DMS79 (cell line): ENCODE results near the gene EGFLAM.
"Not testable (repeated sequence)": the region's sequence is repeated elsewhere in the genome, so short reads cannot be mapped to it uniquely, and the experiment has no call there.

ENCODE experiments used
- DNase-seq: peaks from one replicate; lab custom pipeline; 2025; lab: John Stamatoyannopoulos, UW

The EGFLAM gene

DNA sequence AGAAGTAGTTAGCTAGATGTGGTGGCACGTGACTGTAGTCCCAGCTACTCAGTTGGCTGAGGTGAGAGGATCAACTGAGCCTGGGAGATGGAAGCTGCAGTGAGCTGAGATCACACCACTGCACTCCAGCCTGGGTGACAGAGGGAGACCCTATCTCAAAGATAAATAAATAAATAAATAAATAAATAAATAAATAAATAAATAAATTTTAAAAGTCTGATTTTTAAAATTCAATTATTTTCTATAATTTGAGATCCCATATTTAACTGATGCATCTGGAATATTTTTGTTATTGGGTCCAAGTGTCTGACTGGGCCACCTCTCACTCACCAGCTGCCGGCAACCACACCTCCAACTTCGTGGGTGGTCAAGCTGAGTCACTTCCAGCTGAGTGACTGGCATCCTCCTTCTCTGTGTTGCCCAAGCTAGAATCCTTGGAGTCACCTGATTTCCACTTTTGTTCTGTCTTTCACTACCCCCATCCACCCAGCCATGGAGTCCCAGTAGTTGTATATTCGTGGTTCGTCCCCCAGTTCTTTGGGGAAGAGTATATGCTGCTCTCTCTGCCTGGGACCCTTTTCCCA lies 70.9 kb downstream of the EGFLAM start:
- DNase-seq, result no peak

DNA sequence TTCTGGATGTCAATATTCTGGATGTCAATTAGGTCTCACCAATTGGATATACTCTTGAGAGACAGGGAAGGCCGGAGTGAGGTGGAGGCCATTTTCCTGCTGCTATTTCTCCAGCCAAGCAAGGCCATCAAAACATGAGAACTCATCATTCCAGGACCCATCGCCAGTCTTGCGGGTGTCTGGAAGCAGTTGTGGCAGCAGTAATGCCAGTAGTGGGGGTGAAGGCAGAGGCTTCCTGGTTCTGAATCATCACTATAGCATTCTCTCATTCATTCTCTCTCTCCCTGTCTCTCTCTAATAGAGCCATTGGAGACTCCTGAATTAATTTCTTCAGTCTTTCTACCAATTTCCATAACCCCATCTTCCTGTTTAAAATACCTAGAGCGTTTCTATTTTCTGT lies 71.8 kb downstream of the EGFLAM start:
- DNase-seq, result no peak

DNA sequence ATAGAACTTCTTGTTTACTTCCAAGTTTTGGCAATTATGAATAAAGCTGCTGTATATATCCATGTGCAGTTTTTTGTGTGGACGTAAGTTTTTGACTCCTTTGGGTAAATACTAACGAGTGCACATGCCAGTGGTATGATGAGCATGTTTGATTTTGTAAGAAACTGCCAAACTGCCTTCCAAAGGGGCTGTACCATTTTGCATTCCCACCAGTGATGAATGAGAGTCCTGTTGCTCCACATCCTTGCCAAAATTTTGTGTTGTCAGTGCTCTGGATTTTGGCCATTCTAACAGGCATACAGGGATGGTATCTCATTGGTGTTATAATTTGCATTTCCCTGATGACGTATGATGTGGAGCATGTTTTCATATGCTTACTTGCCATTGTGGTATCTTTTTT lies 73.5 kb downstream of the EGFLAM start:
- no peak for DNase-seq

DNA sequence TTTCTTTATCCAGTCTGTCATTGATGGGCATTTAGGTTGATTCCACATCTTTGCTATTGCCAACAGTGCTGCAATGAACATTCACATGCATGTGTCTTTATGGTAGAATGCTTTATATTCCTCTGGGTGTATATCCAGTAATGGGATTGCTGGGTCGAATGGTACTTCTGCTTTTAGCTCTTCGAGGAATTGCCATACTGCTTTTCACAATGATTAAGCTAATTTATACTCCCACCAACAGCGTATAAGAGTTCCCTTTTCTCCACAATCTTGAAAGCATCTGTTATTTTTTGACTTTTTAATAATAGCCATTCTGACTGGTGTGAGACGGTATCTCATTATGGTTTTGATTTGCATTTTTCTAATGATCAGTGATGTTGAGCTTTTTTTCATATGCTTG lies 74.8 kb downstream of the EGFLAM start:
- DNase-seq, result not testable (repeated sequence)

- DNase-seq, result no peak
Observed at GRCh38 chr5:38338455-38338854, 80.1 kb downstream of the EGFLAM start.

- no peak for DNase-seq
Observed at GRCh38 chr5:38339446-38339845, 81.1 kb downstream of the EGFLAM start.

DNA sequence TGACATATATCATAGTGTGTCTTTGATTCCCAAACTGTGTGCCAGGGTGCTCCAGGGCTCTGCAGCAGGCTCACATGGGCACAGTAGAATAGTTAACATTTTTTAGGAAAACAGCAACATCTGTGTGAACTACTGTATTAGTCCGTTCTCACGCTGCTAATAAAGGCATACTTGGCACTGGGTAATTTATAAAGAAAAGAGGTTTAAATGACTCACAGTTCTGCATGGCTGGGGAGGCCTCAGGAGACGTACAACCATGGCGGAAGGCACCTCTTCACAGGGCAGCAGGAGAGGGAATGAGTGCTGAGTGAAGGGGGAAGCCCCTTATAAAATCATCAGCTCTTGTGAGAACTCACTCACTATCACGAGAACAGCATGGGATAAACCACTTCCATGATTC lies 82.7 kb downstream of the EGFLAM start:
- DNase-seq, result no peak

- no peak for DNase-seq
Observed at GRCh38 chr5:38341641-38342040, 83.3 kb downstream of the EGFLAM start.

- no peak for DNase-seq
Observed at GRCh38 chr5:38342261-38342660, 83.9 kb downstream of the EGFLAM start.

DNA sequence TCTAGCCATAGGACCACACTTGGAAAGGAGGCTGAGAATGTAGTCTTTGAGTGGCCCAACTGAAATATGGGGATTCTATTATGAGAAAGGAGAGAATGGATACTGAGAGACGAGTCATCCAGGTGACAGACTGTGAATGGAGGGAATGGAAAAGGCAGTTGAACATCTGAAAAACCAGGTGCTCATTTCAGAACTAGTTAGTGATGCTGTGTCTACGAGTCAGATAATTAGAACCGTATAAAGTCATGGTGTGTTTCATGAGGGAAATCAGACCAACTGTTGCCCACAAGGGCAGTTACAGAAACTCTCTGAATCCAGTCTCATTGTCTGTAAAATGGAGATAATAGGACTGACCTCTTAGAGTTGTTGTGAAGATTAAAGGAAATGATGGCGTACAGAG lies 86.5 kb downstream of the EGFLAM start:
- DNase-seq, result no peak

GRCh38 chr5:38346593-38346992 lies 88.2 kb downstream of the EGFLAM start:
- DNase-seq, result no peak

DNA sequence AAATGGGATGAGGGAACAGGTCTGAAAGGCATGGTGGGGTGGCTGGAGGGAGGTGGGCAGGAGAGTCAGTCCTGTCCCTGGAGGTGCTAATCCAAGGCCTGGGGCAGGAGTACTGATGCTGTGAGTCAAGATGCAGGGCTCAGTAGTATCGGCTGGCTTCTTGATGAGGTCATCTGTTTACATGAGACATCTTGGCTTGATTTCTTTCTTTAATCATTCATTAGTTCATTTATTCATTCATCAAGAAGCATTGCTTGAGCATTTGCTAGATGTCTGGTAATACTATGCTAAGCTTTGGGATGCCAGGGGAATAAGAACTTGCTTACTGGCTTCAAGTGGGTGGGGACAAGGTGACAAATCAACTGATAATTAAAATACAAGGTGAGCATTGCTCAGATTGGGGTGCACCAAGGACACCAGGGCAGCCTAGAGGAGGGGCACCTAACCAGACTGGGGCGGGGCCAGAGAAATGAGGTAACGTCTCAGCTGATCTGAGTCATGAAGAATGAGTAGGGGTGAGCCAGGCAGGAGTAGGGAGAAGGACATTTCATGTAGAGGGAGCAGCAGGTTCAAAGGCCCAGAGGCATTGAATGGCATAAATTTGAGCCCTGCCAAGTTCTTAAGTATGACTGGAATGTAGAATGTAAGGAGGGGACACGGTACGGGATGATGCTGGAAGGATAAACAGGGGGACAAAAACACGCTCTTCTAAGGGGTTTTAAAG lies 88.8 kb downstream of the EGFLAM start:
- DNase-seq, result no peak

- no peak for DNase-seq
Observed at GRCh38 chr5:38347896-38348295, 89.5 kb downstream of the EGFLAM start.

- no peak for DNase-seq
Observed at GRCh38 chr5:38360323-38361061, 102.1 kb downstream of the EGFLAM start.

GRCh38 chr5:38362713-38363112 lies 104.4 kb downstream of the EGFLAM start:
- DNase-seq, result no peak

- DNase-seq, result no peak
Observed at GRCh38 chr5:38364825-38365224, 106.5 kb downstream of the EGFLAM start.

- DNase-seq, result no peak
Observed at GRCh38 chr5:38367410-38367809, 109.1 kb downstream of the EGFLAM start.

GRCh38 chr5:38367966-38368365 lies 109.6 kb downstream of the EGFLAM start:
- no peak for DNase-seq

GRCh38 chr5:38369692-38370091 lies 111.3 kb downstream of the EGFLAM start:
- DNase-seq, result no peak

GRCh38 chr5:38370358-38371100 lies 112.2 kb downstream of the EGFLAM start:
- no peak for DNase-seq

DNA sequence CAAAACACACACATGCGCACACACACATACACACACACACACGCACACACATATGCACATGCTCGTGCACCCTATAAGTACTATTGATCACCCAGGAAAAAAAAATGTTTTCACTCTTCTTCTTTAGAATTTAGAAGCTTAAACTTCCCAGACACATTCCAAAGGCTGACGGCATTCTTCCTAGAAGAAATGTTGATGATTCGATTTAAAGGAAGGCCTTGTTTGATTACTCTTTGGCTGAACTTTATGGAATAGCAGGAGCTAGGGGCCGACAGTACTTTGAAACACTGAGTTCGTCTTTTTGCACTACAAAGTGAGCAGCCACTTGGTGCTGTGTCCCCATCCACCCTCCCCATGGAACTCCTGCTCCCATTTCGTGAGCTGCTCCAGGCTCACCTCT lies 113.2 kb downstream of the EGFLAM start:
- DNase-seq, result no peak

DNA sequence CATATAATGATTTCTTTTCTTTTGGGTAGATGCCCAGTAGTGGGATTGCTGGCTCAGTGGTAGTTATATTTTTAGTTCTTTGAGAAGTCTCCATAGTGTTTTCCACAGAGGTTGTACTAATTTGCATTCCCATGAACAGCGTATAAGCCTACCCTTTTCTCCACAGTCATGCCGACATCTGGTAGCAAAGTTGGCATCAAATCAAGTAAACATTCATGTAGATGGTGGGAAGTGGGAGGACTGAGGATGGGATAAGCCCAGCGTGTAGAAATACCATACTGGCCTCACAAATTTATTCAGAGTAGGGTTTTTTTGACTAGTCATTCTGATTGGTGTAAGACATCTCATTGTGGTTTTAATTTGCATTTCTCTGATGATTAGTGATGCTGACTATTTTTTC lies 115.4 kb downstream of the EGFLAM start:
- DNase-seq, result no peak

DNA sequence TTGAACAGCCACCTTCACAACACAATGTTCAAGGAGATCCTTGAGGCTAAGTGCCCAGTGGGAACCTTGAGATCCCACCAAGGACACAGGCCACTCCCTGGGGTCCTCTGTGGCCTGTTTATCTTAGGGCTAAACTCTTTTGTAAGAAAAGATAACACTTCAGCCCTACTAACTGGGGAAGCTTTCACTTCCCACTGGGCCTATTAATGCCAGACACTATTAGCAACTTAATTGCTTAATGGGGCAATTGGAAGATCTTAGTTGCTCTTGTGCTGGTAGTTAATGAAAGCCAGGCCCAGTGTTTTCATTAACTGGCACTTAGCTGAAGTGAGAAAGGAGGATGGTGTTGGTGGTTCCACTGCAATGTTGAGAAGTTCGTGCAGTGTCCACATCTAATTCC lies 117.1 kb downstream of the EGFLAM start:
- no peak for DNase-seq
